ENCODE measurements around the gene CDH26. TPM values are rescaled to one million over a fixed set of nuclear protein-coding genes. Genes with fewer than 3 reads are reported as not detected.
A peak's percentile ranks its signal among the peaks of the same experiment; 100 is the strongest.

The CDH26 gene
- total and polyA plus RNA-seq, 2 experiments from 2014 or later, result not detected

- no peak overlapping the region for H3K9ac ChIP-seq
- H2AFZ ChIP-seq, result no peak overlapping the region
- H3K4me3 ChIP-seq, result no peak overlapping the region
- H3K36me3 ChIP-seq (ENCODE audit: low read depth), result no peaks in the 10 kb centered on the region
- no peak overlapping the region for H3K27ac ChIP-seq
- WGBS, 2 experiments (ENCODE audit: low coverage in 1 of 2, low lambda C conversion rate in 2 of 2, missing lambda C conversion rate in 2 of 2), result 58 to 67% methylated on average over 3 of the region's 3 CpGs
- peaks cover 16% of the 10 kb centered on the region; the same call in 1 of the 2 replicates for H3F3A ChIP-seq (ENCODE audit: insufficient read depth)
- H3K9me3 ChIP-seq (ENCODE audit: low read depth), result no peaks in the 10 kb centered on the region
- in situ Hi-C loops (cut with MboI), result no loop called here
- DNase-seq, result no peak
- no peak overlapping the region for H3K4me2 ChIP-seq (ENCODE audit: unreplicated experiment)
- no peaks in the 10 kb centered on the region for H4K20me1 ChIP-seq (ENCODE audit: insufficient read depth)
- 0 out of 2 replicates have a peak, but pooled peaks cover 12% of the 10 kb centered on the region for H3K4me1 ChIP-seq (ENCODE audit: insufficient read depth)
- no peak for TF ChIP-seq EZH2 (IDR thresholded peaks at IDR 0.05; ENCODE audit: insufficient read depth, poor library complexity, severe bottlenecking)
- no peak for TF ChIP-seq EZH2phosphoT487 (IDR thresholded peaks at IDR 0.05; ENCODE audit: insufficient read depth, low read depth)
- H3K9me2 ChIP-seq (ENCODE audit: insufficient read depth), result no peaks in the 10 kb centered on the region
- no peaks in the 10 kb centered on the region for H3K79me2 ChIP-seq (ENCODE audit: insufficient read depth)
- no peaks in the 10 kb centered on the region for H3K27me3 ChIP-seq (replicated peaks; ENCODE audit: insufficient read depth)
Observed at GRCh38 chr20:60043435-60043834, 85.2 kb downstream of the CDH26 start.

- whole genome bisulfite sequencing, 2 experiments (ENCODE audit: low coverage in 1 of 2, low lambda C conversion rate in 2 of 2, missing lambda C conversion rate in 2 of 2), result 4 to 6% methylated on average over 4 of the region's 4 CpGs
- in situ Hi-C loops (cut with MboI), result no loop called here
- Histone ChIP-seq H3K9ac (no peak overlapping the region), H3K36me3 (ENCODE audit: low read depth) (no peaks in the 10 kb centered on the region), H3K9me2 (ENCODE audit: insufficient read depth) (no peaks in the 10 kb centered on the region), H3F3A (ENCODE audit: insufficient read depth) (peaks cover 16% of the 10 kb centered on the region; the same call in 1 of the 2 replicates), H4K20me1 (ENCODE audit: insufficient read depth) (no peaks in the 10 kb centered on the region), H3K4me1 (ENCODE audit: insufficient read depth) (0 out of 2 replicates have a peak, but pooled peaks cover 16% of the 10 kb centered on the region), H3K4me2 (ENCODE audit: unreplicated experiment) (no peak overlapping the region), H2AFZ (peak overlapping the region; percentile 47), H3K4me3 (no peak overlapping the region), H3K27me3 (replicated peaks; ENCODE audit: insufficient read depth) (no peaks in the 10 kb centered on the region), H3K27ac (no peak overlapping the region), H3K79me2 (ENCODE audit: insufficient read depth) (no peaks in the 10 kb centered on the region), H3K9me3 (ENCODE audit: low read depth) (no peaks in the 10 kb centered on the region)
- TF ChIP-seq EZH2 (IDR thresholded peaks at IDR 0.05; ENCODE audit: insufficient read depth, poor library complexity, severe bottlenecking) (no peak), EZH2phosphoT487 (IDR thresholded peaks at IDR 0.05; ENCODE audit: insufficient read depth, low read depth) (no peak)
- peak; percentile 34 for DNase-seq
Observed at GRCh38 chr20:60046011-60046413, 87.8 kb downstream of the CDH26 start.

- H3K79me2 ChIP-seq (ENCODE audit: insufficient read depth), result no peaks in the 10 kb centered on the region
- H2AFZ ChIP-seq, result 0 out of 2 replicates have a peak overlapping the region, but pooled peaks have one; percentile 47
- DNase-seq, result no peak
- H4K20me1 ChIP-seq (ENCODE audit: insufficient read depth), result no peaks in the 10 kb centered on the region
- no peak overlapping the region for H3K4me3 ChIP-seq
- no peak overlapping the region for H3K4me2 ChIP-seq (ENCODE audit: unreplicated experiment)
- TF ChIP-seq EZH2 (IDR thresholded peaks at IDR 0.05; ENCODE audit: insufficient read depth, poor library complexity, severe bottlenecking), result no peak
- TF ChIP-seq EZH2phosphoT487 (IDR thresholded peaks at IDR 0.05; ENCODE audit: insufficient read depth, low read depth), result no peak
- 0 out of 2 replicates have a peak, but pooled peaks cover 15% of the 10 kb centered on the region for H3K4me1 ChIP-seq (ENCODE audit: insufficient read depth)
- H3K27me3 ChIP-seq (replicated peaks; ENCODE audit: insufficient read depth), result no peaks in the 10 kb centered on the region
- in situ Hi-C loops (cut with MboI), result no loop called here
- no peaks in the 10 kb centered on the region for H3K36me3 ChIP-seq (ENCODE audit: low read depth)
- H3F3A ChIP-seq (ENCODE audit: insufficient read depth), result peaks cover 16% of the 10 kb centered on the region; the same call in 1 of the 2 replicates
- no peaks in the 10 kb centered on the region for H3K9me2 ChIP-seq (ENCODE audit: insufficient read depth)
- H3K9me3 ChIP-seq (ENCODE audit: low read depth), result no peaks in the 10 kb centered on the region
- H3K27ac ChIP-seq, result no peak overlapping the region
- 64 to 79% methylated on average over 2 of the region's 2 CpGs for WGBS, 2 experiments (ENCODE audit: low coverage in 1 of 2, low lambda C conversion rate in 2 of 2, missing lambda C conversion rate in 2 of 2)
- H3K9ac ChIP-seq, result no peak overlapping the region
Observed at GRCh38 chr20:60046436-60046835, 88.2 kb downstream of the CDH26 start.

- Histone ChIP-seq H3K4me3 (no peak overlapping the region), H3K27me3 (replicated peaks; ENCODE audit: insufficient read depth) (no peaks in the 10 kb centered on the region), H2AFZ (no peak overlapping the region), H3K4me1 (ENCODE audit: insufficient read depth) (0 out of 2 replicates have a peak, but pooled peaks cover 10% of the 10 kb centered on the region), H3K79me2 (ENCODE audit: insufficient read depth) (no peaks in the 10 kb centered on the region), H3K36me3 (ENCODE audit: low read depth) (no peaks in the 10 kb centered on the region), H3K9ac (no peak overlapping the region), H3K4me2 (ENCODE audit: unreplicated experiment) (no peak overlapping the region), H4K20me1 (ENCODE audit: insufficient read depth) (no peaks in the 10 kb centered on the region), H3K9me2 (ENCODE audit: insufficient read depth) (no peaks in the 10 kb centered on the region), H3K27ac (no peak overlapping the region), H3F3A (ENCODE audit: insufficient read depth) (peaks cover 15% of the 10 kb centered on the region; the same call in 1 of the 2 replicates), H3K9me3 (ENCODE audit: low read depth) (no peaks in the 10 kb centered on the region)
- WGBS, 2 experiments (ENCODE audit: low coverage in 1 of 2, low lambda C conversion rate in 2 of 2, missing lambda C conversion rate in 2 of 2), result 58 to 65% methylated on average over 7 to 8 of the region's 8 CpGs
- in situ Hi-C loops (cut with MboI), result no loop called here
- no peak for TF ChIP-seq EZH2 (IDR thresholded peaks at IDR 0.05; ENCODE audit: insufficient read depth, poor library complexity, severe bottlenecking)
- no peak for TF ChIP-seq EZH2phosphoT487 (IDR thresholded peaks at IDR 0.05; ENCODE audit: insufficient read depth, low read depth)
- DNase-seq, result no peak
Observed at GRCh38 chr20:60046860-60047259, 88.6 kb downstream of the CDH26 start.

Measured in GM23248 (cell line).